ENCODE measurements around the gene CNTN6. TPM values are rescaled to one million over a fixed set of nuclear protein-coding genes. Genes with fewer than 3 reads are reported as not detected.

The CNTN6 gene
- total RNA-seq, 1 experiment from 2014 or later, result not detected

GRCh38 chr3:1292571-1293071, 199.8 kb downstream of the CNTN6 start:
- H3K56ac ChIP-seq (ENCODE audit: insufficient read length, low read depth, low read length), result no peak overlapping the region
- no peak overlapping the region for H3K18ac ChIP-seq (ENCODE audit: insufficient read length, low read depth, low read length)
- DNase-seq, result no peak
- H3K23me2 ChIP-seq (ENCODE audit: insufficient read length, low read depth, low read length, poor library complexity, severe bottlenecking), result no peaks in the 10 kb centered on the region
- no peaks in the 10 kb centered on the region for H3K79me1 ChIP-seq (ENCODE audit: insufficient read depth, low read depth, low read length, poor library complexity, severe bottlenecking)
- H3K27me3 ChIP-seq (ENCODE audit: insufficient read depth, low read length), result no peaks in the 10 kb centered on the region
- no peak overlapping the region for H2AK5ac ChIP-seq (ENCODE audit: insufficient read length, low read length)
- peaks cover 0 to 3% of the 10 kb centered on the region in 2 experiments; a peak in 2 of 5 replicates for H3K9me3 Mint-ChIP-seq
- H3K4me1 ChIP-seq (ENCODE audit: insufficient read depth, low read length), result peaks cover 6% of the 10 kb centered on the region
- H3T11ph ChIP-seq (ENCODE audit: low read length), result no peak overlapping the region
- H4K8ac ChIP-seq (replicated peaks; ENCODE audit: insufficient read length, low read depth, low read length), result no peak overlapping the region
- H3K79me2 ChIP-seq (ENCODE audit: insufficient read depth, low read length), result no peaks in the 10 kb centered on the region
- H2BK15ac ChIP-seq (ENCODE audit: low read depth, low read length), result no peak overlapping the region
- H2BK12ac ChIP-seq (ENCODE audit: insufficient read length, low read depth, low read length), result no peak overlapping the region
- H3K27ac ChIP-seq (ENCODE audit: insufficient read length, low read depth, low read length), result no peak overlapping the region
- no peak overlapping the region for H4K5ac ChIP-seq (ENCODE audit: insufficient read length, low read depth, low read length)
- no peak for TF ChIP-seq CTCF (conservative IDR thresholded peaks at IDR 0.05)
- peak overlapping the region; percentile 17 to 80 (median 45); a peak in 6 of 7 replicates for H3K27ac Mint-ChIP-seq
- no peak overlapping the region for H2AFZ ChIP-seq (ENCODE audit: low read length)
- H3K4ac ChIP-seq (ENCODE audit: low read depth, low read length), result no peak overlapping the region
- no peak overlapping the region for H2BK120ac ChIP-seq (ENCODE audit: low read depth, low read length, poor library complexity, severe bottlenecking)
- H2BK5ac ChIP-seq (ENCODE audit: insufficient read length, low read length), result no peak overlapping the region
- H3K27me3 Mint-ChIP-seq (ENCODE audit: low read depth), result no peaks in the 10 kb centered on the region
- no peak overlapping the region for H3K14ac ChIP-seq (ENCODE audit: insufficient read depth, low read length)
- no peaks in the 10 kb centered on the region for H3K9me3 ChIP-seq (ENCODE audit: control insufficient read depth, low read depth, low read length)
- H2BK20ac ChIP-seq (ENCODE audit: low read depth, low read length, poor library complexity, severe bottlenecking), result no peak overlapping the region
- H3K4me2 ChIP-seq (ENCODE audit: insufficient read depth, insufficient read length, low read length), result no peak overlapping the region
- no CpG with 5 or more reads among the region's 3 CpGs for WGBS (ENCODE audit: extremely low coverage, insufficient read length, low lambda C conversion rate)
- H4K20me1 ChIP-seq (ENCODE audit: control insufficient read depth, insufficient read depth, insufficient read length), result no peaks in the 10 kb centered on the region
- H3K9ac ChIP-seq (ENCODE audit: extremely low read depth, insufficient read length, low read length), result no peak overlapping the region
- no peak overlapping the region for H4K91ac ChIP-seq (ENCODE audit: insufficient read length, low read depth, low read length)
- peak overlapping the region in 1 of 2 experiments; percentile 28; a peak in 1 of 5 replicates for H3K4me3 Mint-ChIP-seq
- H3K23ac ChIP-seq (ENCODE audit: insufficient read length, low read depth, low read length), result no peak overlapping the region
- peaks cover 0 to 4% (median 0%) of the 10 kb centered on the region in 3 experiments; a peak in 2 of 7 replicates for H3K36me3 Mint-ChIP-seq (ENCODE audit: insufficient read depth in 1 of 3, low read depth in 3 of 3)
- H3K4me1 Mint-ChIP-seq, result peaks cover 37 to 40% of the 10 kb centered on the region in 2 experiments
